Endothelial cell (in vitro differentiated cells): Measurements from ENCODE around the gene ADGRG2. TPM values are rescaled to one million over a fixed set of nuclear protein-coding genes. Genes with fewer than 3 reads are reported as not detected.
"Not testable (repeated sequence)": the region's sequence is repeated elsewhere in the genome, so short reads cannot be mapped to it uniquely, and the experiment has no call there.

Experiments used
- DNase-seq: peaks from one replicate; pipeline ENCODE4 v3.0.0; 2021; ENCODE audit warnings: low spot score
- H3K27ac Mint-ChIP-seq: one replicate; pipeline ENCODE4 v1.8.0; 2021; ENCODE audit warnings: mixed read lengths, inconsistent platforms; ENCODE audit not compliant: unreplicated experiment
- H3K27me3 Mint-ChIP-seq: one replicate; pipeline ENCODE4 v1.8.0; 2021; ENCODE audit warnings: mild to moderate bottlenecking, moderate library complexity, mixed read lengths, inconsistent platforms; ENCODE audit not compliant: unreplicated experiment
- H3K36me3 Mint-ChIP-seq: one replicate; pipeline ENCODE4 v1.8.0; 2021; ENCODE audit warnings: mild to moderate bottlenecking, low read depth, mixed read lengths, inconsistent platforms; ENCODE audit not compliant: unreplicated experiment
- H3K4me1 Mint-ChIP-seq: one replicate; pipeline ENCODE4 v1.8.0; 2021; ENCODE audit warnings: mild to moderate bottlenecking, mixed read lengths, inconsistent platforms; ENCODE audit not compliant: unreplicated experiment
- H3K4me3 Mint-ChIP-seq: one replicate; pipeline ENCODE4 v1.8.0; 2021; ENCODE audit warnings: mild to moderate bottlenecking, mixed read lengths, inconsistent platforms; ENCODE audit not compliant: unreplicated experiment
- H3K9me3 Mint-ChIP-seq: one replicate; pipeline ENCODE4 v1.8.0; 2021; ENCODE audit warnings: mixed read lengths, inconsistent platforms; ENCODE audit not compliant: unreplicated experiment
- CTCF ChIP-seq: fragments of 200-600 bp; sonication (generic); IDR thresholded peaks from one replicate; pipeline ENCODE4 v1.5.0; 2021; ENCODE audit warnings: antibody characterized with exemption; ENCODE audit not compliant: unreplicated experiment
- total RNA-seq: library from RNA; stranded (reverse); fragmentation: NEBNext Ultra II Directional; extraction: Animal tissue kit (Norgen Biotek cat#: 25700); gene quantifications from one replicate; pipeline ENCODE4 v1.2.1, GENCODE V29; 2021; ENCODE audit not compliant: unreplicated experiment

ADGRG2 gene
- total RNA-seq, 1 donor from 2014 or later = not detected

GRCh38 chrX:18985186-18985435 lies 137.2 kb downstream of the ADGRG2 start:
- DNase-seq = no peak
- H3K9me3 Mint-ChIP-seq = no peaks in the 10 kb centered on the region
- peaks cover 3% of the 10 kb centered on the region for H3K27me3 Mint-ChIP-seq
- H3K36me3 Mint-ChIP-seq = peaks cover 5% of the 10 kb centered on the region
- peak overlapping the region; percentile 86 for H3K27ac Mint-ChIP-seq
- H3K4me1 Mint-ChIP-seq = peaks cover 4% of the 10 kb centered on the region
- TF ChIP-seq CTCF = no peak
- peak overlapping the region; percentile 93 for H3K4me3 Mint-ChIP-seq

- Mint-ChIP-seq H3K27ac (peak overlapping the region; percentile 86), H3K4me3 (peak overlapping the region; percentile 93), H3K9me3 (no peaks in the 10 kb centered on the region), H3K27me3 (peaks cover 3% of the 10 kb centered on the region), H3K4me1 (peaks cover 4% of the 10 kb centered on the region), H3K36me3 (peaks cover 5% of the 10 kb centered on the region)
- DNase-seq = peak; percentile 69
- TF ChIP-seq CTCF = peak; percentile 45
Measured at GRCh38 chrX:18984381-18985185, 137.7 kb downstream of the ADGRG2 start.

GRCh38 chrX:18983666-18984380 lies 138.4 kb downstream of the ADGRG2 start, which contains the start of gene PHKA2:
Gene PHKA2, minus strand, starts transcription at chrX:18984114. Its CDS starts 182 bp downstream, at chrX:18983932.
- Mint-ChIP-seq H3K27ac (peak within 1 kb of the TSS; percentile 86), H3K9me3 (no peaks in the 10 kb centered on the region), H3K36me3 (peaks cover 5% of the 10 kb centered on the region), H3K27me3 (peaks cover 3% of the 10 kb centered on the region), H3K4me1 (peaks cover 4% of the 10 kb centered on the region), H3K4me3 (peak within 1 kb of the TSS; percentile 93)
- no peak for TF ChIP-seq CTCF
- peak; percentile 45 for DNase-seq

- H3K27me3 Mint-ChIP-seq = peaks cover 3% of the 10 kb centered on the region
- H3K27ac Mint-ChIP-seq = no peak overlapping the region
- peaks cover 5% of the 10 kb centered on the region for H3K36me3 Mint-ChIP-seq
- TF ChIP-seq CTCF = no peak
- no peak for DNase-seq
- peaks cover 4% of the 10 kb centered on the region for H3K4me1 Mint-ChIP-seq
- no peak overlapping the region for H3K4me3 Mint-ChIP-seq
- H3K9me3 Mint-ChIP-seq = no peaks in the 10 kb centered on the region
Measured at GRCh38 chrX:18981124-18981807, 141.0 kb downstream of the ADGRG2 start.

- H3K4me3 Mint-ChIP-seq, H3K27me3 Mint-ChIP-seq, H3K27ac Mint-ChIP-seq, H3K9me3 Mint-ChIP-seq, DNase-seq, H3K4me1 Mint-ChIP-seq, H3K36me3 Mint-ChIP-seq: not testable (repeated sequence)
Measured at GRCh38 chrX:18980262-18980661, 142.0 kb downstream of the ADGRG2 start.
